OCI-LY7 (cell line): Measurements from ENCODE around the gene PIAS2. TPM values are rescaled to one million over a fixed set of nuclear protein-coding genes. Genes with fewer than 3 reads are reported as not detected.

Source experiments
- BruUV-seq: library from RNA; stranded (reverse); fragments of 400-500 nt; replicated peaks from 2 replicates; lab custom pipeline; 2021; lab: Mats Ljungman, UMichigan
- CTCF ChIA-PET: fragments of 300-600 bp; sonication (Branson Sonifier 250); formaldehyde crosslinking; loops from one replicate; lab custom pipeline; 2022; ENCODE audit warnings: antibody characterized with exemption; ENCODE audit not compliant: unreplicated experiment; lab: Charles Lee
- POLR2A ChIA-PET: fragments of 300-600 bp; sonication (Branson Sonifier 250); formaldehyde crosslinking; loops from one replicate; lab custom pipeline; 2022; ENCODE audit warnings: antibody characterized with exemption; lab: Charles Lee
- DNase-seq: peaks from one replicate; pipeline ENCODE4 v3.0.0-alpha.2; 2015; ENCODE audit warnings: low spot score
- H2AFZ ChIP-seq: fragments of 200-600 bp; sonication (generic), shearing (Covaris generic); 2 replicates; pipeline ENCODE4 v1.6.1; 2014; ENCODE audit warnings: mild to moderate bottlenecking, antibody characterized with exemption, low read length, moderate library complexity
- H3K27ac ChIP-seq: fragments of 200-600 bp; sonication (generic); 2 replicates; pipeline ENCODE4 v1.5.1; 2014; ENCODE audit warnings: mixed run types, low read depth, mild to moderate bottlenecking, moderate library complexity, low read length, inconsistent platforms; ENCODE audit not compliant: poor library complexity, severe bottlenecking
- H3K36me3 ChIP-seq: fragments of 200-600 bp; sonication (generic); 2 replicates; pipeline ENCODE4 v1.6.1; 2014; ENCODE audit warnings: mild to moderate bottlenecking, antibody characterized with exemption, low read length, moderate library complexity, mixed read lengths; ENCODE audit not compliant: insufficient read depth
- H3K4me1 ChIP-seq: fragments of 200-600 bp; sonication (generic); 2 replicates; pipeline ENCODE4 v1.5.1; 2014; ENCODE audit warnings: mild to moderate bottlenecking, low read length; ENCODE audit not compliant: insufficient read depth, poor library complexity, severe bottlenecking
- H3K4me2 ChIP-seq: fragments of 200-600 bp; sonication (generic); 2 replicates; pipeline ENCODE4 v1.6.1; 2014; ENCODE audit warnings: mild to moderate bottlenecking, low read length
- H3K4me3 ChIP-seq: fragments of 200-600 bp; sonication (generic); 2 replicates; pipeline ENCODE4 v1.5.1; 2014; ENCODE audit warnings: mild to moderate bottlenecking, low read depth, low read length; ENCODE audit not compliant: poor library complexity, severe bottlenecking
- H3K79me2 ChIP-seq: fragments of 200-600 bp; sonication (generic); 2 replicates; pipeline ENCODE4 v1.6.1; 2016; ENCODE audit warnings: low read depth, mild to moderate bottlenecking, low read length, moderate library complexity, mixed read lengths; ENCODE audit not compliant: insufficient read depth
- H3K9me2 ChIP-seq: fragments of 200-600 bp; sonication (generic); 2 replicates; pipeline ENCODE4 v1.6.1; 2016; ENCODE audit warnings: mild to moderate bottlenecking, low read length, mixed read lengths; ENCODE audit not compliant: insufficient read depth
- H3K9me3 ChIP-seq: fragments of 200-600 bp; sonication (generic); 2 replicates; pipeline ENCODE4 v1.6.1; 2014; ENCODE audit warnings: mild to moderate bottlenecking, mixed run types, low read length, mixed read lengths
- H4K20me1 ChIP-seq: fragments of 200-600 bp; sonication (generic); 2 replicates; pipeline ENCODE4 v1.6.1; 2014; ENCODE audit warnings: mild to moderate bottlenecking, antibody characterized with exemption, low read length, moderate library complexity, mixed read lengths; ENCODE audit not compliant: insufficient read depth
- CTCF ChIP-seq: fragments of 200-600 bp; sonication (generic); conservative IDR thresholded peaks from 2 replicates; pipeline ENCODE4 v1.5.1; 2014; ENCODE audit warnings: mild to moderate bottlenecking, antibody characterized with exemption, low read length, moderate library complexity, mixed read lengths
- EZH2phosphoT487 ChIP-seq: fragments of 200-600 bp; sonication (generic); IDR thresholded peaks from 2 replicates; pipeline ENCODE4 v1.6.1; 2018; ENCODE audit warnings: low read depth, borderline replicate concordance, mild to moderate bottlenecking, mixed run types, antibody characterized with exemption, low read length, moderate library complexity, mixed read lengths
- intact Hi-C: fragments of 100-400 bp; cut with micrococcal nuclease; formaldehyde crosslinking; loops from one replicate; pipeline ENCODE4 v1.10.0; 2022; ENCODE audit not compliant: unreplicated experiment
- total RNA-seq, 2 experiments: library from RNA; depleted of rRNA in 1 of 2; stranded (reverse); fragments of >200 nt in 1 of 2; shearing (Covaris generic) in 1 of 2; gene quantifications; 2 replicates each; pipeline ENCODE4 v1.2.3, GENCODE V29; 2014 to 2022

Gene PIAS2
- total RNA-seq, 2 experiments from 2014 or later, result 18.1 to 35.7 TPM

GRCh38 chr18:46909497-46909896 lies 7.8 kb downstream of the PIAS2 start:
- Histone ChIP-seq H3K4me2 (no peak overlapping the region), H3K9me2 (no peaks in the 10 kb centered on the region), H3K9me3 (no peaks in the 10 kb centered on the region), H3K36me3 (peaks cover 22% of the 10 kb centered on the region), H3K4me1 (peaks cover 5% of the 10 kb centered on the region), H3K27ac (no peak overlapping the region), H4K20me1 (peaks cover 8% of the 10 kb centered on the region; the same call in 1 of the 2 replicates), H3K4me3 (no peak overlapping the region), H3K79me2 (peaks cover 95% of the 10 kb centered on the region), H2AFZ (no peak overlapping the region)
- no peak for TF ChIP-seq EZH2phosphoT487
- TF ChIP-seq CTCF, result no peak
- ChIA-PET CTCF (no interaction called here), POLR2A (no interaction called here)
- BruUV-seq, result no TSS peak
- no peak for DNase-seq
- intact Hi-C loops, result no loop called here

DNA sequence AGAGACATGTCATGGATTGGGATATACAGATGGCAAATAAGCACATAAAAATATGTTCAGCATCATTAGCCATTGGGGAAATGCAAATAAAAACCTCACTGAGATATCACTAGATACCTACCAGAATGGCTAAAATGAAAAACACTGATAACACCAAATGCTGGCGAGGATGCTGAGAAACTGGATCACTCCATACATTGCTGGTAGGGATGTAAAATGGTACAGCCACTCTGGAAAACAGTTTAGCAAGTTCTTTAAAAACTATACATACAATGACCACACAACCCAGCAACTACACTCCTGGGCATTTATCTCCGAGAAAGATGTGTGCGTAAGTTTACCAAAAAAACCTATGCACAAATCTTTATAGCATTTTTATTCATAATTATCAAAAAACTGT lies 13.9 kb downstream of the PIAS2 start:
- Histone ChIP-seq H3K27ac (no peak overlapping the region), H2AFZ (no peak overlapping the region), H3K4me1 (no peaks in the 10 kb centered on the region), H3K79me2 (peaks cover 80% of the 10 kb centered on the region), H3K9me3 (no peaks in the 10 kb centered on the region), H3K4me2 (no peak overlapping the region), H3K4me3 (no peak overlapping the region), H3K36me3 (peaks cover 47% of the 10 kb centered on the region), H3K9me2 (no peaks in the 10 kb centered on the region), H4K20me1 (no peaks in the 10 kb centered on the region)
- intact Hi-C loops, result no loop called here
- ChIA-PET CTCF (no interaction called here), POLR2A (no interaction called here)
- no TSS peak for BruUV-seq
- DNase-seq, result no peak
- TF ChIP-seq EZH2phosphoT487, result no peak
- no peak for TF ChIP-seq CTCF

- intact Hi-C loops, result no loop called here
- Histone ChIP-seq H3K4me2 (no peak overlapping the region; the same call in 1 of the 2 replicates), H3K4me1 (peaks cover 4% of the 10 kb centered on the region), H3K27ac (no peak overlapping the region), H3K79me2 (peaks cover 79% of the 10 kb centered on the region), H3K36me3 (peaks cover 38% of the 10 kb centered on the region), H4K20me1 (no peaks in the 10 kb centered on the region), H3K4me3 (no peak overlapping the region), H2AFZ (no peak overlapping the region), H3K9me2 (no peaks in the 10 kb centered on the region), H3K9me3 (no peaks in the 10 kb centered on the region)
- TF ChIP-seq EZH2phosphoT487 (no peak), CTCF (no peak)
- no peak for DNase-seq
- BruUV-seq, result no TSS peak
- ChIA-PET POLR2A (no interaction called here), CTCF (no interaction called here)
Measured at GRCh38 chr18:46899274-46899948, 17.9 kb downstream of the PIAS2 start.
